Liver (tissue), 2 donors: ENCODE measurements around the gene MAOB.

ENCODE experiments used
- MAX ChIP-seq: IDR thresholded peaks from 2 replicates; pipeline ENCODE4 v1.6.1; 2016; ENCODE audit warnings: antibody characterized with exemption
- YY1 ChIP-seq: IDR thresholded peaks from 2 replicates; pipeline ENCODE4 v1.6.1; 2016; ENCODE audit warnings: antibody characterized with exemption, mild to moderate bottlenecking
- TF ChIP-seq, protein P1 (sequence below): fragments of 150-350 bp; IDR thresholded peaks from 2 replicates; pipeline ENCODE4 v1.5.1; 2017; ENCODE audit warnings: improper control_type of control experiment, low read depth, low read length; ENCODE audit not compliant: missing input control
- donor health status: healthy.

DNA sequence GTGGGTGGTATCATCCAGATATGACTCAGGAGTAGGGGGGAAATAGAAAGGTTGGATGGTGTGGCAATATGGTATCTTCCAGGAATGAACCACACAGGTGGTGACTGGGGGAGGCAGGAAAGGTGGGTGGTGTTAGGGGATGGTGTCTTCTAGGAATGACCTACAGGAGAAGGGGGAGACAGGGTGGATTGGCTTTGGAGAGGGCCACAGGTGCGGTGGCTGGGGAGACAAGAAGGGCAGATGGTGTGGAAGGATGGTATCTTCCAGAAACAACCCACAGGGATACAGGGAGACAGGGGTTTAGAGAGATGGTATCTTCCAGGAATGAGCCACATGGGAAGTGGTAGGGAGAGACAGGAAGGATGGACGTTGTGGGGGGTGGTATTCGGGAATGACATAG lies 162.2 kb downstream of the MAOB start:
- TF ChIP-seq, protein P1, sequence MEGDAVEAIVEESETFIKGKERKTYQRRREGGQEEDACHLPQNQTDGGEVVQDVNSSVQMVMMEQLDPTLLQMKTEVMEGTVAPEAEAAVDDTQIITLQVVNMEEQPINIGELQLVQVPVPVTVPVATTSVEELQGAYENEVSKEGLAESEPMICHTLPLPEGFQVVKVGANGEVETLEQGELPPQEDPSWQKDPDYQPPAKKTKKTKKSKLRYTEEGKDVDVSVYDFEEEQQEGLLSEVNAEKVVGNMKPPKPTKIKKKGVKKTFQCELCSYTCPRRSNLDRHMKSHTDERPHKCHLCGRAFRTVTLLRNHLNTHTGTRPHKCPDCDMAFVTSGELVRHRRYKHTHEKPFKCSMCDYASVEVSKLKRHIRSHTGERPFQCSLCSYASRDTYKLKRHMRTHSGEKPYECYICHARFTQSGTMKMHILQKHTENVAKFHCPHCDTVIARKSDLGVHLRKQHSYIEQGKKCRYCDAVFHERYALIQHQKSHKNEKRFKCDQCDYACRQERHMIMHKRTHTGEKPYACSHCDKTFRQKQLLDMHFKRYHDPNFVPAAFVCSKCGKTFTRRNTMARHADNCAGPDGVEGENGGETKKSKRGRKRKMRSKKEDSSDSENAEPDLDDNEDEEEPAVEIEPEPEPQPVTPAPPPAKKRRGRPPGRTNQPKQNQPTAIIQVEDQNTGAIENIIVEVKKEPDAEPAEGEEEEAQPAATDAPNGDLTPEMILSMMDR = no peak
- no peak for TF ChIP-seq MAX
- no peak for TF ChIP-seq YY1
